ENCODE measurements around the gene CABS1. TPM values are rescaled to one million over a fixed set of nuclear protein-coding genes. Genes with fewer than 3 reads are reported as not detected.
A peak's percentile ranks its signal among the peaks of the same experiment; 100 is the strongest.

The CABS1 gene
- total and polyA plus RNA-seq, 10 of the 15 experiments (the other 5 are each of a cell fraction or from before 2014, with no cell fraction given) = not detected

GRCh38 chr4:70365479-70365878 is 30.7 kb downstream of the CABS1 start:
- BruUV-seq (replicated peaks) = no TSS peak
- Histone ChIP-seq H3K79me2 (ENCODE audit: control insufficient read depth, insufficient read depth, low read length) (no peaks in the 10 kb centered on the region), H3K27ac (ENCODE audit: control insufficient read depth, insufficient read depth) (no peak overlapping the region), H3K36me3 (ENCODE audit: control insufficient read depth in 2 of 2, insufficient read depth in 2 of 2, low read length in 1 of 2) (no peaks in the 10 kb centered on the region), H3K4me3 (no peak overlapping the region), H2AFZ (ENCODE audit: control insufficient read depth, low read depth, low read length) (no peak overlapping the region), H3K4me1 (ENCODE audit: control insufficient read depth, insufficient read depth, low read length) (no peaks in the 10 kb centered on the region), H3K9ac (ENCODE audit: control insufficient read depth, insufficient read depth, low read length) (no peak overlapping the region), H3K4me2 (ENCODE audit: control insufficient read depth, insufficient read depth) (no peak overlapping the region), H3K9me3 (replicated peaks; ENCODE audit: control insufficient read depth, insufficient read depth, low read length) (no peaks in the 10 kb centered on the region), H3K27me3 (replicated peaks in 1 of 2; ENCODE audit: control insufficient read depth in 2 of 2, insufficient read depth in 2 of 2, low read length in 1 of 2) (no peaks in the 10 kb centered on the region), H4K20me1 (ENCODE audit: control insufficient read depth, insufficient read depth) (no peaks in the 10 kb centered on the region)
- intact Hi-C loops (cut with micrococcal nuclease; ENCODE audit: unreplicated experiment) = no loop called here
- ChIA-PET POLR2A (interaction anchor here (0.8 kb wide), 1 partner anchor 31 kb away, joined by 3 read pairs; no protein-coding TSS in a partner anchor), CTCF (interaction anchor here (0.8 to 3.0 kb wide), 3 partner anchors 31 to 96 kb away, joined by 3 to 12 read pairs (median 3); partner anchors contain the start of gene OPRPN), RAD21 (ENCODE audit: unreplicated experiment) (interaction anchor here (0.9 to 1.1 kb wide), 2 partner anchors 8 to 135 kb away, joined by 3 to 4 read pairs; no protein-coding TSS in a partner anchor), SMC1A (ENCODE audit: uncharacterized antibody, unreplicated experiment) (interaction anchor here (0.8 to 2.9 kb wide), 4 partner anchors 9 to 96 kb away, joined by 3 to 8 read pairs (median 5); no protein-coding TSS in a partner anchor)
- FAIRE-seq = no peak
- DNase-seq (ENCODE audit: low read depth, low spot score) = no peak
- peak; percentile 45 for ATAC-seq
- in situ Hi-C loops (cut with MboI) = no loop called here
- 0% methylated on average over 2 of the region's 2 CpGs for WGBS (ENCODE audit: insufficient coverage, insufficient replicate concordance, low lambda C conversion rate, missing lambda C conversion rate)
- no peak for TF ChIP-seq ZNF687 (IDR thresholded peaks at IDR 0.05)
- TF ChIP-seq NFYB (IDR thresholded peaks at IDR 0.05; ENCODE audit: insufficient read depth, low read depth, low read length) = no peak
- no peak for TF ChIP-seq SREBF2 (IDR thresholded peaks at IDR 0.05; ENCODE audit: low read length)
- TF ChIP-seq CHD2 (IDR thresholded peaks at IDR 0.05; ENCODE audit: borderline replicate concordance, low read depth, low read length) = no peak
- TF ChIP-seq DPF2 (IDR thresholded peaks at IDR 0.05) = 0 out of 2 replicates have a peak, but pooled peaks have one; percentile 43
- TF ChIP-seq ATF2 (IDR thresholded peaks at IDR 0.05; ENCODE audit: low read length) = no peak
- no peak for TF ChIP-seq CBFB (IDR thresholded peaks at IDR 0.05; ENCODE audit: low read depth)
- TF ChIP-seq RAD21 (IDR thresholded peaks at IDR 0.05; ENCODE audit: insufficient read depth, low read depth, low read length) = no peak
- TF ChIP-seq IKZF2 (IDR thresholded peaks at IDR 0.05) = peak; percentile 37 to 53; a peak in 2 of 4 replicates
- TF ChIP-seq CREM (IDR thresholded peaks at IDR 0.05; ENCODE audit: low read depth) = no peak
- no peak for TF ChIP-seq ZBTB40 (IDR thresholded peaks at IDR 0.05; ENCODE audit: borderline replicate concordance)
